GM19324 (cell line): Measurements from ENCODE around the gene VPS35L.

ENCODE experiments used
- ATAC-seq: cut with Tn5 transposase; IDR thresholded peaks from one replicate; pipeline ENCODE4 v1.9.1; 2021; ENCODE audit warnings: mild to moderate bottlenecking, moderate library complexity; ENCODE audit not compliant: unreplicated experiment, low FRiP score

The VPS35L gene

DNA sequence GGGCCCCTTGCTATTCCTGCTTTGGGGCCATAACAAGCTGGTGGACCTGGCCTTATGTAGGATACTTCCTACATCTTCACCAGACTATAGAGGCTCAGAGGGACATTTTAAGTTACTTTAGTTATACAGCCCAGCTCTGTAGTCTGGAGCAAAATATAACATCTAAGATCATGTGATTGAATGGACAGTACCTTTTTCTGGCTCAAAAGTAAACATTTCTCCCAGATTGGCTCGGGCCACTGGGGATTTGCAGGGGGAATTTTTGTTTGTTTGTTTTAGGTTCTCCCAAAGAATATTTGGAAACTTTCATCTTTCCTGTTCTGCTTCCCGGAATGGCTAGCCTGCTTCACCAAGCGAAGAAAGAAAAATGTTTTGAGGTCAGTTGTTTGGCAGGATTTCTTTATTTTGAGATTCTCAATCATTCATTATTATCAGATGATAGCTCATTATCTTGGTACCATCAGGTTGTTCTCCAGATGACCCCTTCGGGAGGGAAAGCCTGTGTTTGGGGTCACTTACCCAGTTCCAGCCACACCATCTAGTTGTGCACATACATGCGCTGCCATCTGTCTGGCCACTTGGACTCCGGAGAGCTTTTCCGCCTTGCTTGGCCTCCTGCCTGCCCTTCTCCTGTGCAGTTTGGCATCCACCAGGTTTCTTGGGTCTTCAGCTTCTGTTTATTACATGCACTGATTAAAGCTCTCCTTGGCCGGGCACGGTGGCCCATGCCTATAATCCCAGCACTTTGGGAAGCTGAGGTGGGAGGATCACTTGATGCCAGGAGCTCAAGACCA lies 179.8 kb downstream of the VPS35L start:
- ATAC-seq, result no peak

DNA sequence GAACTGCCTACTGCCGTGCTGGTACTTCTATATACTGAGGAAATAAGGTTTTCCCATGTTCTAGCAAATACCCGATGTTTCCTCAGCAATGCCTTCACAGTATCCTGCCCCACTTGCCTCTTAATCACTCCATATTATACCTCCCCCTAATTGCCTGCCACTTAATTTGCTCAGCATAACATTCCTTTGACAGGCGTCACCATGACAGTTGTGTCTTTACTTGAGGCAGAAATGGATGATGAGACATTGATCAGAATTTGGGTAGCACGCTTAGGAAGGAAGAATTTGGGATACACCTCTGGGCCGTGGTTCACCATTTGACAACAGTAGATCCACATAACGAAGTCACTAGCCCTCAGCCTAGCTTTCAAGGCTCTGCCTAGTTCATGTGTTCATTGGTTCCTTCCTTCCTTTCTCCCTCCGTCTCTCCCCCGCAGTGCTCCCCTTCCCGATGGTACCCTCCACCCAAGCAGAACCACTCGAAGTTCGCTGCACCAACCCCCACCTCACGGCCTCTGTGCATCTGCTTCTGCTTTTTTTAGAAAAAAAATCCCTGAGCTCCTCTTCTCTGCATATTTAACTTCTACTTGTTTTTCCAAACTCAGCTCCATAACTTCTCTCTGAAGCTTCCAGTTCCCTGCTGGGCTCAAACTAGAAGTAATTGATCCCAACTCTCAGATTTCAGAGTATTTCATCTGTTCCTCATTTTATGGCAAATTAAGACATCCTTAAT lies 182.0 kb downstream of the VPS35L start:
- no peak for ATAC-seq

DNA sequence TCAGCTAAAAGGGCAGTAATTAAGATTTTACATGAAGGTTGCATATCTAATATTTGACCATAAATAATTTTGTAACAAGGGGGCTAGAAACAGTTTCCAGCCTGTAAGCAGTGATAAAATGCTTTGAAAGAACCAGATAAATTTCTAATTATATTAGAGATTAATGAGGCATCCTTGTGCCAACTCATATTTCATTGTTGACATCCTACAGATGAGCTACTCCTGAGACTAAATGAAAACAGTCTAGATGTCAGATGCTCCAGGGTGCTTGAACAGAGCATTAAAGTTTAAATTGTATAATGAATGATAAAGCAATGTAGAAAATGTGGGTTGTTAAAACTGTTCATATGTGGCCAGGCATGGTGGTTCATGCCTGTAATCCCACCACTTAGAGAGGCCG lies 185.9 kb downstream of the VPS35L start:
- no peak for ATAC-seq

GRCh38 chr16:19743816-19744159 lies 188.3 kb downstream of the VPS35L start:
- ATAC-seq, result no peak

GRCh38 chr16:19744670-19745069 lies 189.2 kb downstream of the VPS35L start:
- no peak for ATAC-seq

DNA sequence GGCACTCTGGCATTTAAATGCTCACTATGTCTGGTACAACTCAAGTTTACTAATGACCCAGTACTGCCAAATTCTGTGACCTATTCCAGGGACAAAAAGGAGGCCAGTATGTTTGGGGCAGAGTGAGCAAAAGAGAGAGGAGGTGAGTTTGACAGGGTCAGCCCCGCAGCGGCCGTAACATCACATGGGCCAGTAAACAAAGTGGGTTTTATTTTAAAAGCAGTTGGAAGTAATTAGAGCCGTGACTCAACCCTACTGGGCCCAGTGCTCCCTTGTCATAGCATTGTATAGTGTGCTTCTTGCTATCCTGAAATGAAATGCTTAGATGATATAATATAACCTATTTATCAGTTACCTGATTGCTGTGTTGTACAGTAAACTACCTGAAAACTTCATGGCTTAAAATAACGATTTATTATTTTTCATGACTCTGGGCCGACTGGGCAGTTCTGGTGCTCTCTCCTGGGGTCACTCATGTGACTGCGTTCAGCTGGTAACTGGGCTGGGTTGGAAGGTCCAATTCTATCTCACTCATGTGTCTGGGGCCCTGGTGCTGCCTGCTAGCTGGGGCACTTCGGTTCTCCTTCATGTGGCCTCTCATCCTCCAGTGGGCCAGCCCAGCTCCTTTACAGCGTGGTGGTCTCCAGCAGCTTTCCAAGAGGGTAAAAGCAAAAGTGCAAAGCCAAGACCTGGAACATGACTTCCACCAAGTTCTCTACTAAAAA lies 189.9 kb downstream of the VPS35L start:
- ATAC-seq, result no peak

DNA sequence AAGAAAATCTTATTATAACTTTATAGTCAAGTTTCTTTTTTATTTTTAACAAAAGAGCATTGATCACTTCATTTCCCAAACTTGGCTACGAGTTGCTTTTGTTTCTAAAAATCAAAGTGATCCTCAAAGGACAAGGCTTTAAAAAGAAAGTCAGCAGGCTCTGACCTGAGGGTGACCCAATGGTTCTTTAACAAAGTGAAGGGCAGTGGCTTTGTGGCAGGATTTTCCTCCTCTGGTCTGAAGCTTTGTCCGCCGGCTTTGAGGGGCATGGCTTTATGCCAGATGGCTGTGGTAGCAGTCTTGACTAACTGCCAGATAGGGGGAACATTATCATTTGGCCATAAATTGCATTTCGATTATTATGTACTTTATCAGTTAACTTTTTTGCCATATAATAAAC lies 191.1 kb downstream of the VPS35L start:
- ATAC-seq, result no peak

DNA sequence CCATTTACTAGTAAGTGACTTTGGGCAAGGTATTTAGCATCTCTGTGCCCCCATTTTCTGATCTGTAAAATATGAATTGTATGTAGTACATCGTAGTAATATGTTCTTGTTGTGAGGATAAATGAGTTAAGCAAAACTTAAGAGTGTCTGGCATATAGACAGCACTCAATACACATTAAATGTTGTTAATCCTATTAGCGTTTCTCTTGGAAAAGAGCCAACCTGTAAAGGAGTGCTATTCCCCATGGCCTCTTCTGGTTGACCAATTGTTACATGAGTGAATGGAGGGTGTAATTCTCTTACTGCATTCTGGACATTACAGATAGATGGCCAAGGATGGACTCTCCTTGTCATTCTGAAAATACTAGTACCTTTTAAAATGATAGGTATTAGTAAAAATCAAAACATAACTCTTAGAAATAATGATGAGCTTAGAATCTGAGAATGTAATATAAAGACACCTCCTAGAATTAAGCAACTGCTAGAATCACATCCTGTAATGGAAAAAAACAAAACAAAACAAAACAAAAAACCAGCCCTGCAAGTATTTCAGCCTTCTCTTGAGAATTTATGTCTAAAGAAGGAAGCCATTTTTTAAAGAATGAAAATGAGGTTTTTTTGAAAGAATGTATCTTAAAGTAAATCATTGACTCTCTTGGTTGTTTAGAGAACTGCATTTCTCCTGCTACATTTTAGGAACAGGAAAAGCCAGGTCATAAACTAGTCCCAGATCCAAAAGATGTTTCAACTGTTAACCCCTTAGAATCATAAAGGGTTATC lies 193.1 kb downstream of the VPS35L start:
- ATAC-seq, result no peak

DNA sequence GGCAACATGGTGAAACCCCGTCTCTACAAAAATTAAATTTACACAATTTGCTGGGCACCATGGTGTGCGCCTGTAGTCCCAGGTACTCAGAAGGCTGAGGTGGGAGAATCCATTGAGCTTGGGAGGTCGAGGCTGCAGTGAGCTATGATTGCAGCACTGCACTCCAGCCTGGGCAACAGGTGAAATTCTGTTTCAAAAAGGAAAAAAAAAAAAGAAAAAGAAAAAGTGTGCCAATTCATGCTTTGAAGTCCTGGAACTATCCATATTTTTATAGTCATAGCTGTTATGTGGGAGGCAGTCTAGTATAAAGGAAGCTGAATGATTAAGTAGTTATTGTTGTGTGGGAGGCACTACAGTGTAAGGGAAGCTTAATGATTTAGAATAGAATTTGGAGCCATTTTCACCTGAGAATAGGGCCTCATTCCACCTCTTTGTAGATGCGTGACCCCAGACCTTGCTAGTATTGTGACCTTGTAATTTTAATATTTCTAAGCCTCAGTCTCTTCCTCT lies 194.1 kb downstream of the VPS35L start:
- no peak for ATAC-seq
